Mucosa of descending colon (tissue), 3 donors: Measurements from ENCODE around the gene CRIM1. TPM values are rescaled to one million over a fixed set of nuclear protein-coding genes. Genes with fewer than 3 reads are reported as not detected.
A peak's percentile ranks its signal among the peaks of the same experiment; 100 is the strongest.

Experiments
- ATAC-seq: fragments of 200-7000 bp; cut with Tn5 transposase; one replicate; pipeline ENCODE4 v1.9.1; 2020; ENCODE audit warnings: mild to moderate bottlenecking, moderate library complexity
- DNase-seq, 3 donors: peaks; one replicate each; pipeline ENCODE4 v3.0.0-alpha.2; 2020
- H3K36me3 ChIP-seq: fragments of 200-600 bp; one replicate; pipeline ENCODE4 v1.8.0; 2021; ENCODE audit warnings: low read depth, mild to moderate bottlenecking
- H3K4me1 ChIP-seq: fragments of 200-600 bp; one replicate; pipeline ENCODE4 v1.8.0; 2021; ENCODE audit warnings: low read depth, mild to moderate bottlenecking
- H3K4me3 ChIP-seq: fragments of 200-600 bp; one replicate; pipeline ENCODE4 v1.8.0; 2021; ENCODE audit warnings: mild to moderate bottlenecking
- H3K9me3 ChIP-seq: fragments of 200-600 bp; one replicate; pipeline ENCODE4 v1.8.0; 2021; ENCODE audit warnings: mild to moderate bottlenecking
- CTCF ChIP-seq: fragments of 200-600 bp; IDR thresholded peaks from one replicate; pipeline ENCODE4 v1.8.0; 2022; ENCODE audit warnings: antibody characterized with exemption, mild to moderate bottlenecking
- intact Hi-C, 2 donors: fragments of 100-400 bp; cut with DNase I in 1 of 2; cut with micrococcal nuclease in 1 of 2; formaldehyde crosslinking; loops; one replicate each; pipeline versions ENCODE4 v1.11.0 to v1.11.1; 2022; cut with DNase I, micrococcal nuclease
- total RNA-seq, 3 donors: library from RNA; stranded (reverse); fragmentation: NEBNext Ultra II Directional in 2 of 3; extraction: Animal tissue kit (Norgen Biotek cat#: 25700) in 2 of 3; gene quantifications; one replicate each; pipeline versions ENCODE4 v1.2.1 to v1.2.4, GENCODE V29; 2021 to 2023
- donor health status: DM: no; HTN: no; CAD: no; lungs with moderate emphysema.
- donor health status: DM: no; HTN: no; CAD: no.
- donor health status: DM: no; HTN: yes; CAD: no.

The CRIM1 gene
- total RNA-seq, 3 donors from 2014 or later, result 66.9 to 104 (median 85.8) TPM

- no peak for TF ChIP-seq CTCF
- Histone ChIP-seq H3K4me3 (no peak overlapping the region), H3K36me3 (no peaks in the 10 kb centered on the region), H3K9me3 (no peaks in the 10 kb centered on the region), H3K4me1 (no peaks in the 10 kb centered on the region)
- intact Hi-C loops, result no loop called here
- DNase-seq (no peak), ATAC-seq (peak; percentile 22)
These were observed 52.7 kb downstream of the CRIM1 start for GRCh38 chr2:36408198-36408703.

GRCh38 chr2:36409335-36409734 is 53.8 kb downstream of the CRIM1 start:
- Histone ChIP-seq H3K9me3 (no peaks in the 10 kb centered on the region), H3K36me3 (no peaks in the 10 kb centered on the region), H3K4me3 (no peak overlapping the region), H3K4me1 (no peaks in the 10 kb centered on the region)
- no peak for DNase-seq
- intact Hi-C loops, result no loop called here
- no peak for TF ChIP-seq CTCF
- ATAC-seq, result no peak

- Histone ChIP-seq H3K9me3 (no peaks in the 10 kb centered on the region), H3K36me3 (no peaks in the 10 kb centered on the region), H3K4me1 (no peaks in the 10 kb centered on the region), H3K4me3 (no peak overlapping the region)
- DNase-seq (no peak), ATAC-seq (no peak)
- intact Hi-C loops, result no loop called here
- no peak for TF ChIP-seq CTCF
These were observed 54.4 kb downstream of the CRIM1 start for GRCh38 chr2:36409935-36410334.

GRCh38 chr2:36410681-36411080 is 55.1 kb downstream of the CRIM1 start:
- Histone ChIP-seq H3K4me1 (no peaks in the 10 kb centered on the region), H3K9me3 (no peaks in the 10 kb centered on the region), H3K4me3 (no peak overlapping the region), H3K36me3 (no peaks in the 10 kb centered on the region)
- no peak for DNase-seq
- intact Hi-C loops, result no loop called here
- no peak for ATAC-seq
- TF ChIP-seq CTCF, result no peak

- no peaks in the 10 kb centered on the region for H3K36me3 ChIP-seq
- H3K4me3 ChIP-seq, result no peak overlapping the region
- intact Hi-C loops, result no loop called here
- no peak for DNase-seq
- no peak for ATAC-seq
- no peaks in the 10 kb centered on the region for H3K9me3 ChIP-seq
- no peak for TF ChIP-seq CTCF
- H3K4me1 ChIP-seq, result peaks cover 6% of the 10 kb centered on the region
These were observed 56.4 kb downstream of the CRIM1 start for GRCh38 chr2:36411962-36412444.

GRCh38 chr2:36413218-36413617 is 57.6 kb downstream of the CRIM1 start:
- DNase-seq, result no peak
- TF ChIP-seq CTCF, result no peak
- no peak for ATAC-seq
- H3K36me3 ChIP-seq, result no peaks in the 10 kb centered on the region
- no peak overlapping the region for H3K4me3 ChIP-seq
- no peaks in the 10 kb centered on the region for H3K9me3 ChIP-seq
- H3K4me1 ChIP-seq, result peaks cover 7% of the 10 kb centered on the region
- intact Hi-C loops, result no loop called here
